Neural cell (in vitro differentiated cells): ENCODE data around the gene MIEN1. TPM values are rescaled to one million over a fixed set of nuclear protein-coding genes. Genes with fewer than 3 reads are reported as not detected.

ENCODE experiments used
- H2AFZ ChIP-seq: fragments of 200-600, 300-800 bp; sonication (generic), shearing (Covaris generic); 2 replicates; pipeline ENCODE4 v1.6.0; 2014; ENCODE audit warnings: low read depth, mild to moderate bottlenecking, antibody characterized with exemption, low read length, moderate library complexity
- H3F3A ChIP-seq: fragments of 200-600 bp; shearing (Covaris generic); 2 replicates; pipeline ENCODE4 v1.6.1; 2016; ENCODE audit warnings: mild to moderate bottlenecking, moderate library complexity, mixed read lengths, antibody characterized with exemption, low read length; ENCODE audit not compliant: insufficient read depth, poor library complexity, severe bottlenecking
- H3K27ac ChIP-seq: fragments of 200-600, 300-800 bp; sonication (generic), shearing (Covaris generic); 2 replicates; pipeline ENCODE4 v1.5.1; 2014; ENCODE audit warnings: mild to moderate bottlenecking, low read length, moderate library complexity
- H3K27me3 ChIP-seq: fragments of 300-800, 200-600 bp; sonication (generic), shearing (Covaris generic); 2 replicates; pipeline ENCODE4 v1.6.0; 2014; ENCODE audit warnings: mild to moderate bottlenecking, low read depth, low read length, moderate library complexity; ENCODE audit not compliant: insufficient read depth
- H3K36me3 ChIP-seq: fragments of 300-800, 200-600 bp; sonication (generic), shearing (Covaris generic); 2 replicates; pipeline ENCODE4 v1.5.1; 2014; ENCODE audit warnings: mild to moderate bottlenecking, antibody characterized with exemption, low read length, moderate library complexity; ENCODE audit not compliant: insufficient read depth
- H3K4me2 ChIP-seq: fragments of 300-800, 200-600 bp; sonication (generic), shearing (Covaris generic); 2 replicates; pipeline ENCODE4 v1.6.0; 2014; ENCODE audit warnings: mild to moderate bottlenecking, low read length
- H3K4me3 ChIP-seq: fragments of 300-800, 200-600 bp; sonication (generic), shearing (Covaris generic); 2 replicates; pipeline ENCODE4 v1.5.1; 2014; ENCODE audit warnings: mild to moderate bottlenecking, low read length, moderate library complexity
- H3K79me2 ChIP-seq: fragments of 200-600 bp; shearing (Covaris generic); replicated peaks from 2 replicates; pipeline ENCODE4 v1.6.0; 2014; ENCODE audit warnings: mild to moderate bottlenecking, low read length, moderate library complexity; ENCODE audit not compliant: insufficient read depth
- H3K9ac ChIP-seq: fragments of 300-800, 200-600 bp; sonication (generic), shearing (Covaris generic); 2 replicates; pipeline ENCODE4 v1.6.1; 2016; ENCODE audit warnings: mild to moderate bottlenecking, low read length, mixed read lengths
- H3K9me2 ChIP-seq: fragments of 200-600 bp; shearing (Covaris generic); 2 replicates; pipeline ENCODE4 v1.6.1; 2016; ENCODE audit warnings: mild to moderate bottlenecking, low read length, mixed read lengths; ENCODE audit not compliant: insufficient read depth
- H3K9me3 ChIP-seq: fragments of 200-600, 300-800 bp; sonication (generic), shearing (Covaris generic); 2 replicates; pipeline ENCODE4 v1.6.1; 2016; ENCODE audit warnings: mild to moderate bottlenecking, mixed run types, low read length, moderate library complexity, mixed read lengths
- H4K20me1 ChIP-seq: fragments of 200-600 bp; shearing (Covaris generic); 2 replicates; pipeline ENCODE4 v1.6.1; 2016; ENCODE audit warnings: mild to moderate bottlenecking, mixed run types; ENCODE audit not compliant: insufficient read depth
- CTCF ChIP-seq: fragments of 450-650 bp; IDR thresholded peaks from 2 replicates; pipeline ENCODE4 v1.5.1; 2014; ENCODE audit warnings: antibody characterized with exemption, mild to moderate bottlenecking, moderate library complexity; ENCODE audit not compliant: poor library complexity, severe bottlenecking
- EP300 ChIP-seq: fragments of 450-650 bp; conservative IDR thresholded peaks from 2 replicates; pipeline ENCODE4 v1.6.1; 2014; ENCODE audit warnings: antibody characterized with exemption, mild to moderate bottlenecking, moderate library complexity; ENCODE audit not compliant: poor library complexity, severe bottlenecking
- EZH2 ChIP-seq: fragments of 200-600, 300-800 bp; shearing (Covaris generic), sonication (generic); IDR thresholded peaks from 2 replicates; pipeline ENCODE4 v1.6.1; 2014; ENCODE audit warnings: antibody characterized with exemption, low read length, borderline replicate concordance, mild to moderate bottlenecking; ENCODE audit not compliant: insufficient read depth, poor library complexity, severe bottlenecking
- MXI1 ChIP-seq: fragments of 450-650 bp; conservative IDR thresholded peaks from 2 replicates; pipeline ENCODE4 v1.6.1; 2014; ENCODE audit warnings: antibody characterized with exemption, mild to moderate bottlenecking; ENCODE audit not compliant: poor library complexity, severe bottlenecking
- POLR2AphosphoS5 ChIP-seq: IDR thresholded peaks from 2 replicates; pipeline ENCODE4 v1.6.1; 2012
- RAD21 ChIP-seq: fragments of 450-650 bp; conservative IDR thresholded peaks from 2 replicates; pipeline ENCODE4 v1.6.1; 2014; ENCODE audit warnings: antibody characterized with exemption, mild to moderate bottlenecking, moderate library complexity
- REST ChIP-seq: IDR thresholded peaks from 2 replicates; pipeline ENCODE4 v1.6.1; 2012; ENCODE audit warnings: borderline replicate concordance
- SMC3 ChIP-seq: fragments of 450-650 bp; conservative IDR thresholded peaks from 2 replicates; pipeline ENCODE4 v1.6.1; 2014; ENCODE audit warnings: antibody characterized with exemption, mild to moderate bottlenecking, moderate library complexity; ENCODE audit not compliant: poor library complexity
- TAF1 ChIP-seq: IDR thresholded peaks from 2 replicates; pipeline ENCODE4 v1.6.1; 2012; ENCODE audit warnings: low read depth
- polyA plus RNA-seq: library from polyadenylated mRNA; depleted of rRNA; stranded (reverse); fragments of >200 nt; gene quantifications from 2 replicates; pipeline ENCODE4 v1.2.3, GENCODE V29; 2014

MIEN1 gene
- polyA plus RNA-seq, 1 donor from 2014 or later = 106 TPM

GRCh38 chr17:39738568-39738901 lies 8.2 kb upstream of the MIEN1 start:
- Histone ChIP-seq H3K9me3 (no peaks in the 10 kb centered on the region), H3K4me2 (no peak overlapping the region), H3K36me3 (no peaks in the 10 kb centered on the region), H3K27me3 (peaks cover 55% of the 10 kb centered on the region), H4K20me1 (no peaks in the 10 kb centered on the region), H3K4me3 (no peak overlapping the region), H3F3A (no peaks in the 10 kb centered on the region), H3K9ac (no peak overlapping the region), H3K27ac (no peak overlapping the region), H3K9me2 (no peaks in the 10 kb centered on the region), H3K79me2 (no peaks in the 10 kb centered on the region), H2AFZ (no peak overlapping the region)
- TF ChIP-seq TAF1 (no peak), SMC3 (no peak), REST (no peak), CTCF (no peak), EZH2 (no peak), MXI1 (no peak), RAD21 (no peak), EP300 (no peak), POLR2AphosphoS5 (no peak)

GRCh38 chr17:39737760-39738567 lies 7.6 kb upstream of the MIEN1 start, which contains the start of gene GRB7:
Gene GRB7 (plus strand): TSS chr17:39737938. CDS start chr17:39742302, 4,364 bp downstream.
- H3K9ac ChIP-seq = no peak within 1 kb of the TSS
- no peak for TF ChIP-seq TAF1
- no peak for TF ChIP-seq MXI1
- no peak for TF ChIP-seq RAD21
- no peak within 1 kb of the TSS for H2AFZ ChIP-seq
- H3K4me3 ChIP-seq = no peak within 1 kb of the TSS
- no peaks in the 10 kb centered on the region for H4K20me1 ChIP-seq
- H3K27ac ChIP-seq = no peak within 1 kb of the TSS
- no peaks in the 10 kb centered on the region for H3K9me3 ChIP-seq
- no peaks in the 10 kb centered on the region for H3K36me3 ChIP-seq
- peaks cover 55% of the 10 kb centered on the region for H3K27me3 ChIP-seq
- H3F3A ChIP-seq = no peaks in the 10 kb centered on the region
- no peaks in the 10 kb centered on the region for H3K79me2 ChIP-seq
- H3K9me2 ChIP-seq = no peaks in the 10 kb centered on the region
- no peak within 1 kb of the TSS for H3K4me2 ChIP-seq
